ENCODE data around the gene SDHA.
"Not testable (repeated sequence)": the region's sequence is repeated elsewhere in the genome, so short reads cannot be mapped to it uniquely, and the experiment has no call there.

- TF ChIP-seq CTCF, POLR2A (IDR thresholded peaks at IDR 0.05): not testable (repeated sequence)
Observed at GRCh38 chr5:279051-279665, 61.0 kb downstream of the SDHA start.
